Measurements from ENCODE around the gene MSANTD2.

- TF ChIP-seq CTCF (IDR thresholded peaks at IDR 0.05; ENCODE audit: low read length), result no peak
- no peak for TF ChIP-seq EZH2 (IDR thresholded peaks at IDR 0.05; ENCODE audit: borderline replicate concordance, low read length)
Observed at GRCh38 chr11:124831897-124832296, 31.7 kb upstream of the MSANTD2 start.

Data from OCI-LY1 (cell line).